ENCODE measurements around the gene SLC1A1.

The SLC1A1 gene

DNA sequence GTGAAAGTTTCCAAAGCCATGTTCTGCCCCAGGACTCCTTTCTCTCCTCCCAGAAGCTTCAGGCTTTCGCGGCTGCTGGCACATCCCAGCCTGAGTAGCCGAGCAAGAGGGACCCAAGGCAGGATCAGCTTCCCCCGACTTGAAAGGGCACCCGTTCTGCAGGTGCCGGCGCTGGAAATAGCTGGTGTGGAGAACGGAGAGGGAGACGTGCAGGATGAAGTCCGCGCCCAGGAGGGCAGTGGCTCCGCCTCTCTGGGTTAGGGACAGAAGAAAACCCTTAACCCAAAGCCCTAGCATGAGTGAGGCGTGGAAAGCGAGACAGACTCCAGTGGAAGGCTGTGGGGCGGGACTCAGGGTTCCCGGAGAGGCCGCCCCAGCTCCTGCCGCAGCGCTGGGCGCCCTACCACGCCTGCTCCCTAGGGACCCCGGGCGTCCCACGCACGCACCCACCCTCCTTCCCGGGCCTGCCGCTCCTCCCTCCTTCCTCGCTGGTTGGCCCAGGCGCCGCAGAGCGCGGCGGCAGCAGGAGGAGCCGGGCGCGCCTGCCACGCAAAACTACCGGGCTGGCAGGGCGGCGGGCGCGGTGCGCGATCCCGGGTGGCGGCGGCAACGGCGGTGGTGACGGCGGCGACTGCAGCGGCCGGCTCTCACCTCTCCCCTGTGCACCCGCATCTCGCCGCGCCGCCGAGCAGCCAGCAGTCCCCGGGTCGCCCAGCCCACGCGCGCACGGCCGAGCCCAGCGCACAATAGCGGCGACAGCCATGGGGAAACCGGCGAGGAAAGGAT lies at the start of gene SLC1A1:
Gene SLC1A1, plus strand, starts transcription at position 550 of the 786 bp plus-strand sequence. Its CDS starts 212 bp downstream, at position 762.
- peak; percentile 73 for DNase-seq

DNA sequence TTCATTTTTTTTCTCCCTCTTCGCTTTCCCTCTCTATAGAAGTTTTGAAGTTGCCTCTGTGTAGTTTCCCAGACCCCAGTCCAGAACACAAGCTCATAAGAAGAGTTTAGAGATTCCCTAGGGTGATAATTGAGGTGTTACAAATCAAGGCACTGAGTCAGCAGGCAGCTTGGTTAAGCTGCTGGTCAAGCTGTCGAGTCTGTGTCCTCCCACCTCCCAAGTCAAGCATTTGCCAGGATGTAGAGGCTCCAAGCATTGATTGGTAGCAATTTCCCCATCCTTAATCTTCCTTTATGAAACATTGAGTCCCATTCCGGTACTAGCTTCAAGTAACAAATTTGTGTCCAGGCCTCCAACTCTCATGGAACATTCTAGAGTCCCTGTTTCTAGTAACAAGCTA lies 47.5 kb upstream of the SLC1A1 start:
- no peak for DNase-seq

DNA sequence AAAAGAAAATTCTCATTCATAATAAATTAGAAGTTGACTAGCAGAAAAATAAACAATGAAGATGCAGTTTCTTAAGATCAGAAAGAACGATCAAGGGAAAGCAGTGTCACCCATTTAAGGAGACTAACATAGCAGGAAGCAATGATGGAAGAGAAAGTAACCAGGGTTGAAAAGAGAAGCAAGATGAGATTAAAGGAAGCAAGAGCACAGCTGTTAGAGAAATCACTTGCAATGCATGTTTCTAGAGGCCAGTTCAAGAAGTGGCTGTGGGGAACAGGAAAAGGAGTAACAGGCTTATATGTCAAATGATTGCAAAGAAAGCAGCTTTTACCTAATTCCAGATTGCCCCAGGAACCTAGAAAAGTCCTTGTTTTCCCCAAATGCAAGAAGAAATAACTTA lies 46.8 kb upstream of the SLC1A1 start:
- no peak for DNase-seq

DNA sequence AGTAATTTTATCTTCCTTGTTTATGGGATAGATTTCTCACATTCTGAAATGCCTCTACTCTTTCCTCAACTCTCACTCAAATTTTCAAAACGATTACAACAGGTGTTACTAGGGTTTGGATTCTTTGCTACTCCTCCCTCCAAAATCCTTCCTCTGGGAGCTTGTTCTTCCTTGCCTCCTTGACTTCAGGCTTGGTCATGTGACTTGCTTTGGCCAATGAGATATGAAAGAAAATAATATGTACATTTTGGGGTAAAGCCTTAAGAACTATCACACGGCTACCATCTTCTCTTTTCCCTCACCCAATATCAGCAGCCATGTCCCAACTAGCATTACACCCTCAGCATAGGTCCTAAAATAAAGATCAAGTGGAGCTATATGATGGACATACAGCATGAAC lies 28.8 kb upstream of the SLC1A1 start:
- no peak for DNase-seq

DNA sequence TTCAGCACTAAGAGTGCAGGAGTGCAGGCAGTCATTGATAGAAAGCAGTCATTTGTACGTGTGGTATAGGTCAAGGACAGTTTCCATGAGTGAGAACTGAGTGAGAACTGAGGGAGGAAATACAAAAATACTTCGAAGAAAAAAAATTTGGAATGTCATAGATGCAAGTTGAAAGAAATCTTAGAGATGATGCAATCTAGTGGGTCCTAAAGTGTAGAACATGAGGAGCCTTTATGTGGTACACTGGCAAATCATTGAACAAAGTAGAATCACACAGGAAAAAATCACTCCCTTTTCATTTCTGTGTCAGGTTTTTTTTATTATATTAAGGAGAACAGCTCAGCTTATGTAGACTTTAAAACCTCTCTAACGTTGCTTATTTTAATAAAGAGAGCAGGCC lies 26.4 kb upstream of the SLC1A1 start:
- no peak for DNase-seq

DNA sequence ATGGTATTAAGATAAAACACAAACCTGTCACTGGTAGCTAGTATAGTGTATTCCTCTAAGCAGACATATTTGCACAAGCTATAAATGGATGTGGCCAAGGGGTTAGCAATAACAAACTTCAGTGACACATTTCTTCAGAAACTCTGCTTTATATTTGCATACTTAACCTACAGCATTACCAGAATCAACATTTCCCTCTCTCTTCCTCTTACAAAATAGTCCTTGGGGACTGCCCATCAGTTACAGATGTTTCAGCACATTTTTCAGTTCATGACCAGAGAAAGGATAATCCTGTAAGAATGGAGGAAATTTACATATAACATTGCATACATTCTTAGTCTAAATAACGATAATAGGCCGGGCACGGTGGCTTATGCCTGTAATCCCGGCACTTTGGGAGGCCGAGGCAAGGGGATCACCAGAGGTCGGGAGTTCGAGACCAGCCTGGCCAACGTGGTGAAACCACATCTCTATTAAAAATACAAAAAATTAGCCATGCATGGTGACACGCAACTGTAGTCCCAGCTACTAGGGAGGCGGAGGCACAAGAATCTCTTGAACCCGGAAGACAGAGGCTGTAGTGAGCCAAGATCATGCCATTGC lies 25.3 kb upstream of the SLC1A1 start:
- no peak for DNase-seq

DNA sequence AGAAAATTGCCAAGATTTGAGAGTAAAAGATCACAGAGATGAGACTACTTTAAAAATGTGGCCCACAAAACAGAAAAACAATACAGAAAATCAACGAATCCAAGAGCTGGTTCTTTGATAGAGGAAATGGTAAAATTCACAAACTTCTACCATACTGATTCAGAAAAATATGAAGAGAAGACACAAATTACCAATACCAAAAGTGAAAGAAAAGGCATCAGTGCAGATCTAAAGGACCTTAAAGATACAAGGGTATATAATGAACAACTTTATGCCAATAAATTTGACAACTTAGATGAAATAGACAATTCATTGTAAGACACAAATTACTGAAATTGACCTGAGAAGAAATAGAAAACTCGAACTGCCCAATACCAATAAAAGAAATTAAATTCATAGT lies 24.4 kb upstream of the SLC1A1 start:
- no peak for DNase-seq

DNA sequence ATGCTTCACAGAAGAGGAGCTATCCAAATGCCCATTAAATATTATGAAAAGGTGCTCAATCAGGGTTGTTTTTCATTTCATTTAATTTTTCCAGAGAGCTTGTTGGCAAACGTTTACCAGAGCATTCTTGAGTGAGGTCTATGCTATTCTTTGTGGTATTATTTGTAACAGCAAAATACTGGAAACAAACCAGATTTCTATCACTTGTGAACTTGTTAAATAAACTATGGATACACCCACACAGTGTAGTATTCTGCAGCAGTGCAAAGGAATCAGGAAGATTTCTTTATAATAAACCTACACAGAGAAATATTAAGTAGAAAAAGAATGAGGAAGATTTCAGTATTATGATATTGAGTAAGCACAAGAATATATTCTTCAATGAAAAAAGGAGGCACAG lies 15.0 kb upstream of the SLC1A1 start:
- DNase-seq, result no peak

DNA sequence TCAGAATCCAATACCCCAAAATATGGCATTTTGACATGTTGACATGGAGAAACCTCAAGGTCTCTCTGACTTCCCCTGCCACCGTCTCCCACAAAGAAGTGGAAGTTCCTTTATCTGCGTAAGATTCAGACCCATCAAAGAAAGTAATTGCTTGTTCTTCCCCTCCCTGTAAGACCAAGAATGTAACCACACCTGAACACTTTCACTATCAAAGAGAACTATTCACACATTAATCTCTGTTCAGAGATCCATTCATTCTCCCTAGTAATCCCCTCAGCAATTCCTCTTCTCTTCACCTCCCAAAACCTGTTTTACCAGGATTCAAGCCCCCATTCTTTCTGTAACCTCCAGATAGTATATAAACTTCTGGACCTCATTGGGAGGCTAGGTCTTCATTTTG lies 4.1 kb upstream of the SLC1A1 start:
- DNase-seq, result no peak

DNA sequence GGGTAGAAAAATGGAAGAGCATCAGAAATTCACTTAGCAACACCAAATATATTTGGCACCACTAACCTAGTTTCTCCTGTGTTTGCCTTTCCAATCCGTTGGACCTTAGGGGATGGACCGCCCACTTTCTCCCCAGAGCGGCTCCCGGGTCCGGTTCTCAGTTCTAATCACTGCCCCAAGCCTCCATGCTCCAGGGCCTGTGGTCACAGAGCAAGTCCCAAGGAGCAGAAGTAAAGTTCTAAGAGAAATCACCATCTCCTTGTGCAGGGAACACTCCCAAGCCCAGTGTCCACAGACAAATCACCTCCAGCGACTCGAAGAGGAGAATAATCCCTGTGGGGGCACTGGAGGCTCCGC lies 728 bp upstream of the SLC1A1 start:
- DNase-seq, result no peak

DNA sequence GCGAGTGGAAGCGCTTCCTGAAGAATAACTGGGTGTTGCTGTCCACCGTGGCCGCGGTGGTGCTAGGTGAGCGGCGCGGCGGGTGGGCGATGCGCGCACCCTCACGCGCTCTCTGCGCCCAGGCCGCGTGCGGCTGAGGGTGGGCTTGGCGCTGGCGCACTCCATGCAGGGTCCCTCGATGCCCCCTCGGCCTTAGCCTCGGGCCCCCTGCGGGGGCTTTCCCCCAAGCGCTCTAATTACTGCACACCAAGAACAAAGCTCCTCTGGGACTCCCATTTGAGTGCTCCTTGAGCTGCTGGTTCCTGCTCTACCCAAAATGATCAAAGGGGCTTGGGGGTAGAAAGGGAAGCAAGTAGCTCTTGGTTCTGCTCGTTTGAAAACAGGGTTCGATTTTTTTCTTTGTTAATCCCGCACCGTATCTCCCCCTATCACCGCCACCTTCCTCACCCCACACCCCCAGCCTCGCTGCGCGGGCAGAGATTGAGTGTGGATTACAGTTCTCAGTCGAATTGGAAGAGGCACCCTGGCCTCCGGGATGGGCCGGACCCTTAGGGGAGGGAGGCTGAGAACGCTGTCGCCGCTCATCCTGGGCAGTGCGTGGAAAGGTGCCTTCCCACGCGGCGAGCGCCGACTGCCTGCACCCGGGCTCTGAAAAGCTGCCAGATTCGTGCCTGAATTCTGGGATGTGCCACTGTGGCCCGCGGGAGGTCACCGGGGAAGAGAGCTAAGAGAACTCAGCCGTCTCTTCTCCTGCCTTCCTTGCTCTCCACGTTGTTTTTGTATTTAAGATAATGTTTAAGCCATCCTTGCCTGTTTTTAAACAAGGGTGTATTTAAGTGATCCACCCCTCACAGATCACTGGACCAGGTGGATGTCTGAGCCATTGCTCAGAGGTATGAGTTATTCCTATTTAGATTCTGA lies 697 bp downstream of the SLC1A1 start:
- DNase-seq, result peak; percentile 37

DNA sequence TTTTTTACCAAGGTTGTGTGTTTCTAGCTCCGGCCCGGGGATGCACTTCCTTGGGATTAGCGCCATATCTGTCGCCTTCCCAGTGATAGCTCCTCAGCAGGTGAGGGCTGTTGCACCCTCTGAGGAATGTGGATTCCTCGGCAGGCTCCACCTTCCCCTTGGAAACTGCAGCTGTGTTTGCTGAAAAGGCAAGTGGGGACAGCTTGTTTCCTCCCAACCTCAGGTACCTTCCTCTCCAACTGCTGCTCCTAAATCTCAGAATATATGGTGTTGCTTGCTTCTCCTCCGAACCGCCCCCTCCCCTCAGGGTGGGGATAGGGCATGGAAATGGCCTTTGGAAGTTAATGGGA lies 1.3 kb downstream of the SLC1A1 start:
- DNase-seq, result peak; percentile 37

DNA sequence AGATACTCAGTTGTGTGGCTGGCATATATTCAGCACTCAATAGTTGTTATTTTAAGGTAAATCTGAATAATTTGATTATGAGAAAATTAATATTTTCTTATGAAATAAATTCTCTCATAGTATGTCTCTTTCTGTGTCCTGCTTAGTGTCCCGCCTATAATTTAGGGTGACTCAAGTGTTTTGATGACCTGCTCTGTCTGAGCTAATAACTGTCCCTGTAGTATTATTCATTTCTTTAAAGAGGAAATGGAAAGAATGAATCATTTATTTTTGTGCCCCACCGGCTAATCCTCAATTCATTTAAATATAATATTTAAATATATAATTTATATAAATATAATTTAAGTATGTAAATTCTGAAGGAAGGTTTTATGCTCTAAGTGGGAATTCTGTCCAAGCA lies 4.1 kb downstream of the SLC1A1 start:
- no peak for DNase-seq

DNA sequence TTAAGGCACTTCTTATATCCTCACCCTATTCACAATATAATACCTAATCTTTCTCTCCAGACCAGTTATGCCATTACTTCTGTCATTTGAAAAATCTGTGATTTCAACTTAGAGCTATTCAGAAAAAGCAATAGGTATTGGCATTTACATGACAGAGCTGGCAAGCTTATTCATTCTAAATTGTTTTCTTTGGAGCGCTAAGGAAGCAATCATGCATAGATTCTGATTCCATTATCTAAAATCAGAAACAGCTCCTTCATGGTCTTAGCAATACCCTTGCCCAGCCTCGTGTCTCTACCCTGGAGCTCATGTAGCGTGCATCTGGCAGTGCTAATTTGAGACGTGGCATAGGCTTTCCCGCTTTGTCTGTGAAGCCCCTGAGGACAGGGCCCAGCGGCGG lies 4.5 kb downstream of the SLC1A1 start:
- no peak for DNase-seq

DNA sequence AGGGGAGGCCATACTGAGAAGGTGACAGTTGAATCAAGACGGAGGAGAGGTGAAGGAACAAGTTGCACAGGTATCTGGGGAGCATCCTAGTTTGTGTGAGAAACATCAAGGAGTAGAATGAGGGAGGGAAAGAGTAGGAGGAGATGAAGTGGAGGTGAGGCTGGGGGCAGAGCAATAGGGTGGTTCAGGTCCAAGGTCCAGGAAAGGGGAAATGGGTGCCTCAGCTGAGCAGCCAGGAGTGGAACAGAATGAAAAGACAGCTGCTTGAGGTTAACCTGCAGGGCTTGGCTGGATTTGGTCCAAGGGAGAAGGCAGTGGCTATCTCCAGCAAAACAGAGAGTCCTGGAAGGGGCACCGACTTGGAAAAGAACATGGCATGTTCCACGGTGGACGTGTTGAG lies 5.3 kb downstream of the SLC1A1 start:
- no peak for DNase-seq

DNA sequence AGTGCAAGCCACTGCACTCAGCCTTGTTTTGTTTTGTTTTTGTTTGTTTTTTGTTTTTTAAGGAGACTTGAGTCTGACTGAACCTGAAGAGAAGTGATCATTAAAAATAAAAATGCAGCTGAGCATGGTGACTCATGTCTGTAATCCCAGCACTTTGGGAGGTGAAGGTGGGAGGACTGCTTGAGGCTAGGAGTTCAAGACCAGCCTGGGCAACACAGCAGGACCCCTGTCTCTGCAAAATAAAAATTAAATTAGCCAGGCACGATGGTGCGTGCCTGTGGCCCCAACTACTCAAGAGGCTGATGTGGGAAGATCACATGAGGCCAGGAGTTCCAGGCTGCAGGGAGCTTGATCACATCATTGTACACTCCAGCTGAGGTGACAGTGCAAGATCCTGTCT lies 6.2 kb downstream of the SLC1A1 start:
- no peak for DNase-seq

DNA sequence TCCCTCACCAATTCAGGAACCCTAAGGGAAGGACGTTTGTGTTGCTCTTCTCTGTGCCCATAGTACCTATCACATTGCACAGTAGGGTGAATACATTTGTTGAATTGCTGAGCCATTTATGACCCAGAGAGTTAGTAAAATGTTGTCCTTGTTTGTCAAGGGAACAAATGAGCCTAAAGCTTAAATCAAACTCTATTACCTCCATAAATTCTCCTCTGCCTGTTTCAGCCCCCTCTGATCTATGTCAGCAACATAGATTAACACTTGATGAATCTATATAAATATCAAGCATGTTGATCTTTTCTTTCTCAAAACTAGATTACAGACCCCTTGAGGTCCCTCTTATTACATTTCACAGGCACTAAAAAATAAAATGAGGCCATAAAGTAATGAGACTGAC lies 7.1 kb downstream of the SLC1A1 start:
- DNase-seq, result no peak

DNA sequence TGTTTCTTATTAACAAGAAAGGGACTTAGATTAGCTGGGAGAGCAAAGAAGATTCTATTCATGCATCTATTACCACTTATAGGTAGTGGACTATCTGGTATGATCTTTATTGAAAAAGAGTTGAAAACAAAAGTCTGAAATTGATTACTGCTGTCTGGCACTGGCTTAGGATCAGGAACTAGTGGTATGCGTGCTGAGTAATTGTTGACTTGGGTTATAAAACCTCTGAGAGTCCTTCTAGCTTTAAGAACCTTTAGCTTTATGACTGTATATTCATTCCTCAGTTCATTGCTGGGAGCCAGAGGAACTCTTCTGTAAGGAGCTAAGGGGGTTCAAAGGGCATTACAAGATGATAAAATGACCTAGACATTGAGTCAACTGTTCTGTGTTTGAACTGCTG lies 7.6 kb downstream of the SLC1A1 start:
- peak; percentile 1 for DNase-seq

DNA sequence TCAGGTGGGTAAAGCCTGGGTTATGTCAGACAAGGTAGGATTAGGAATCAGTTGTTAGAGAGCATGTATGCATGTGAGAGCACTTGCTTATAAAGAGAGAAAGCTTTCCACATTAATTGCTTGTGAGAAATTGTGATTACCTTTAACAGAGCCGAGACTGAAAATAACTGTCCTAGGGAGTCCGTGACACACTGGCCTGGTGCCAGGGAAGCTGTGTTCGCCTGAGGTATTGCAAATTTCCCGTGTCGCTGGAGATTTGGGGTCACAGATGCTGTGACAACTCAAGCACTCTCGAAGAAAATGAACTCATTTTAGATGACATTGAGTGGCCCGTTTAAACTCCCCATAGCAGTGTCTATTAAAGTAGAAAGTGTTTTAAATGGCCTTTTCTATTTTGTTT lies 9.6 kb downstream of the SLC1A1 start:
- DNase-seq, result no peak

DNA sequence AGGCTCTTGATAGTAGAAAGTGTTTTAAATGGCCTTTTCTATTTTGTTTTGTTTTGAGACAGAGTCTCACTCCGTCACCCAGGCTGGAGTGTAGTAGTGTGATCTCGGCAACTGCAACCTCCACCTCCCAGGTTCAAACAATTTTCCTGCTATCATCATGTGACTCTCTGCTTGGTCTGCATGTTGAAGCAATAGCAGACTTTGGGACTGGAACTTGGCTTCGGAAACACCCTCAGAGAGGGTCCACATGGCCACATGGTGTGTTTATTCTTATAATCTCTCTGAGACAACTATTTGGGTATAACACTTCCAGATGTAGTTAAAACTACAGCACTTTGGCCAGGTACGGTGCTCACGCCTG lies 10.9 kb downstream of the SLC1A1 start:
- DNase-seq, result no peak

DNA sequence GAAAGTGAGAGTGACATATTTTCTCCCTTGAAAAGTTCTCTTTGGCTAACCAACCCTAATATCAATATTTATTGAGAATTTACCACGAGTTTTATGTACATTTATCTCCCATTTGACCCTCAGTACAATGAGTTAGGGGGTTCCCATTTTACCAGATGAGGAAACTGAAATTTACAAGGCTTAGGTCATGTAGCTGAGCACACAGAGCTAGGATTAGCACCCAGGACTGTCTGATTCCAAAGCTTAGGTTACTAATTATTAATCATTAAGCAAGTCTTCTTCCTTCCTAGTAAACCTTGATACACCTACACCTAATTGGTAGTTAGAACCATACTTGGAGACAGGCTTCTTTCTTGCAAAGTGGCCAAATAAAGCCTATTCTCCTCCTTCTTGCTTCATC lies 12.2 kb downstream of the SLC1A1 start:
- DNase-seq, result no peak

DNA sequence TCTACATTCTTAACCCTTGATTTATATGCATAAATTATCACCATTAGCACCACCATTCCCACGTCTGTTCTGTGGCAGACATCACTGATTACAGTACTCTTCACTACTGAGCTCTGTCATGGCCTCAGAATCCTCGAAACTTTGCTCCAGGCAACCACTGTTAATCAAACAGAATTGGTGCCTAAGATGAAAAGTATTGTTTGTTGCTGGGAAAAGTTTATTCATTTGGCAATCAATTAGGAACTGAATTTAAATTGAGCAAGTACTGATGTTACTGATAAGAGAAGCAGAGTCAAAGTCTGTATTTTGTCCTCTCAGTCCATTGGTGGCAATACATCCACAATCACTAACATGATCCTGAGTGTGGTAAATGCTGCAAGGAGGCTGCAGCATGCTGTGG lies 12.8 kb downstream of the SLC1A1 start:
- no peak for DNase-seq

DNA sequence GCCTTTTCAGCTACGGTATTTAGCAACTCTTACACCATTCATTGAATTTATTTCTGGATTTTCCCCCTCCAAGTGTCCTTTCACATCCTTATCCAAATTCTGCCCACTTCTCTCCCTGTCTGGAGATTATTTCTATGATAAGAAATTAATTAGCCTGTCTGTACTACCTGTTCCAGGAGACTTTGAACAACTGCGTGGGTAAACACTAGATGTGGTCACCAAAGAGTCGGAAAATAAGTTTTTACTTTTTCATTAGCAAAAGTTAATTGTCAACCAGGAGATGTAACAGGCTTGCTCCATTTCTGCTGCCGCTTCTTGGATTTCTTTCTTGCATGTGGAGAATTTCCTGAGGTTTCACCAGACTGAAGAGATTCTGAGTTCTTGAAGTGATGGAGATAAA lies 14.0 kb downstream of the SLC1A1 start:
- no peak for DNase-seq

DNA sequence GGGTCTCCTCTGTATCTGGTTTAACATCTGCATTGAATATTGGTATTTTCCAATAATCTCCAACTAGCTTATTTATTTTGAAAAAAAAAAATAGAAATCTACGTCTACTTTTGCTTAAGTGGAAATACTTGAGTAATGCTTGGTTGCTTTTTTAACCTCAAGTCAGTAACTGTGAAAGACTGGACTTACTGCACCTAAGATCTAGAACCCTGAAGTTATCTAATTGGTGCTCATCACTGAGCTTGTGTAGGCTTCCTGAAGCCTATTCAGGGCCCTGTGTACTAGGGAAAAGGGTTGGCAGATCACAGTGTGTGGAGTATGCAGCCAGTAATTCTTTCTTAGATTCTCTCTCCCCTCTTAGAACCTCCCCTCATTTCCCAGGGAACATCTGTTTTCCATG lies 16.2 kb downstream of the SLC1A1 start:
- DNase-seq, result no peak

Data from DMS53 (cell line).